Heart right ventricle (tissue), 16 donors: ENCODE data around the gene ACER3. TPM values are rescaled to one million over a fixed set of nuclear protein-coding genes. Genes with fewer than 3 reads are reported as not detected.
A peak's percentile ranks its signal among the peaks of the same experiment; 100 is the strongest.

Experiments
- ATAC-seq, 8 donors: fragments of 200-7000 bp; cut with Tn5 transposase; one replicate each; pipeline ENCODE4 v1.9.1; 2020; ENCODE audit warnings: mild to moderate bottlenecking in 8 of 8, moderate library complexity in 8 of 8, moderate number of reproducible peaks in 1 of 8
- DNase-seq, 2 donors: peaks; one replicate each; pipeline ENCODE4 v3.0.0-alpha.2; 2020
- H3K27ac ChIP-seq, 10 donors: fragments of 200-600 bp; sonication (generic) in 2 of 10; one replicate each; pipeline versions ENCODE4 v1.5.0 to v1.8.0; 2020 to 2022; ENCODE audit warnings: mild to moderate bottlenecking in 3 of 10
- H3K27me3 ChIP-seq, 7 donors: fragments of 200-600 bp; one replicate each; pipeline ENCODE4 v1.8.0; 2021 to 2022; ENCODE audit warnings: mild to moderate bottlenecking in 2 of 7
- H3K36me3 ChIP-seq, 9 donors: fragments of 200-600 bp; sonication (generic) in 1 of 9; one replicate each; pipeline versions ENCODE4 v1.5.0 to v1.8.0; 2020 to 2022; ENCODE audit warnings: mild to moderate bottlenecking in 2 of 9
- H3K4me1 ChIP-seq, 9 donors: fragments of 200-600 bp; sonication (generic) in 1 of 9; one replicate each; pipeline versions ENCODE4 v1.5.0 to v1.8.0; 2020 to 2022; ENCODE audit warnings: mild to moderate bottlenecking in 4 of 9
- H3K4me3 ChIP-seq, 10 donors: fragments of 200-600 bp; sonication (generic) in 2 of 10; one replicate each; pipeline versions ENCODE4 v1.5.0 to v1.8.0; 2020 to 2022; ENCODE audit warnings: mild to moderate bottlenecking in 7 of 10, moderate library complexity in 2 of 10
- H3K9me3 ChIP-seq, 11 donors: fragments of 200-600 bp in 10 of 11; sonication (generic) in 2 of 11; one replicate each; pipeline versions ENCODE4 v1.5.0 to v1.8.0; 2013 to 2022; ENCODE audit warnings: mild to moderate bottlenecking in 2 of 11, control low read depth in 1 of 11, moderate library complexity in 1 of 11
- CTCF ChIP-seq, 9 donors: fragments of 200-600 bp; sonication (generic) in 2 of 9; IDR thresholded peaks; one replicate each; pipeline versions ENCODE4 v1.5.0 to v1.8.0; 2021 to 2022; ENCODE audit warnings: antibody characterized with exemption in 9 of 9, mild to moderate bottlenecking in 5 of 9, moderate library complexity in 1 of 9
- WGBS, 2 donors: extraction: QIAGEN DNeasy Blood & Tissue Kit; methylation state at CpG; one replicate each; pipeline ENCODE4 v1.1.7; 2013; ENCODE audit warnings: inconsistent platforms in 1 of 2; 5-methylcytosine and 5-hydroxymethylcytosine counted together
- intact Hi-C, 10 donors: fragments of 100-400 bp; cut with DNase I; formaldehyde crosslinking; loops; one replicate each; pipeline versions ENCODE4 v1.11.1 to v1.14.2; 2022
- polyA plus RNA-seq, 2 donors: library from polyadenylated mRNA; stranded (reverse); fragments of 200-250 nt; gene quantifications; one replicate each; pipeline ENCODE4 v1.2.3, GENCODE V29; 2013
- total RNA-seq, 10 donors: library from RNA; stranded (reverse); fragmentation: NEBNext Ultra II Directional in 3 of 10; extraction: Animal tissue kit (Norgen Biotek cat#: 25700) in 3 of 10; gene quantifications; one replicate each; pipeline versions ENCODE4 v1.2.1 to v1.2.4, GENCODE V29; 2021 to 2023
- donor health status: Arrhythmogenic right ventricular cardiomyopathy.
- donor health status: ischemic (EF 13 %, LVEDD 7.1; RV severe dilation, severe dysfunction).
- donor health status: healthy with polysubstance abuse.
- donor health status: DM: no; HTN: yes; CAD: no.
- donor health status: DM: no; HTN: no; CAD: no.
- donor health status: ischemic (EF 25% LVEDD 6.9; RV normal size, moderate dysfunction).
- donor health status: ischemic (EF 25% LVEDD 5.7; RV mildly dilated, moderate dysfunction).
- donor health status: healthy.
- donor health status: DM: yes; HTN: yes; CAD: no.
- donor health status: Ischemic cardiomyopathy.
- donor health status: ischemic (EF 35%, LVEDD 5.7; RV mildly dilated, moderate dysfunction).
- donor health status: nonischemic (EF 11% LVEDD 7.7; RV severe dilation, severe dysfunction).
- donor health status: DM: yes; HTN: yes; CAD: no.
- donor health status: PGD.
- donor health status: ischemic (EF 29% LVEDD 5.4; RV normal size, mild dysfunction).
- donor health status: nonischemic (EF 23%, LVEDD 6.1; RV moderate dilation, normal function).

Gene ACER3
- total and polyA plus RNA-seq, 12 donors: 2.9 to 14.8 (median 9.6) TPM

- Histone ChIP-seq H3K27ac (peak overlapping the region in 4 of 10 donors; percentile 26 to 74 (median 54)), H3K27me3 (no peaks in the 10 kb centered on the region), H3K4me1 (peaks cover 6 to 46% (median 30%) of the 10 kb centered on the region in 9 donors), H3K4me3 (no peak overlapping the region), H3K36me3 (no peaks in the 10 kb centered on the region), H3K9me3 (no peaks in the 10 kb centered on the region)
- peak; percentile 24 to 44 for DNase-seq
- WGBS, 2 donors: 53 to 55% methylated on average over 3 of the region's 3 CpGs
- TF ChIP-seq CTCF (IDR thresholded peaks at IDR 0.05): peak; percentile 9 to 64 (median 32)
- peak in 6 of 8 donors; percentile 25 to 86 (median 67) for ATAC-seq
- intact Hi-C loops: loop anchor here in 1 of 10 donors (2.0 kb wide), 1 partner anchor 32 kb away; no protein-coding TSS in a partner anchor
These were observed 22.0 kb upstream of the ACER3 start for GRCh38 chr11:76838678-76839068.

- no peak for DNase-seq
- TF ChIP-seq CTCF (IDR thresholded peaks at IDR 0.05): no peak
- Histone ChIP-seq H3K36me3 (no peaks in the 10 kb centered on the region), H3K4me3 (no peak overlapping the region), H3K27me3 (no peaks in the 10 kb centered on the region), H3K27ac (no peak overlapping the region), H3K9me3 (no peaks in the 10 kb centered on the region), H3K4me1 (peaks cover 6 to 46% (median 30%) of the 10 kb centered on the region in 9 donors)
- ATAC-seq: no peak
- intact Hi-C loops: loop anchor here in 1 of 10 donors (2.0 kb wide), 1 partner anchor 33 kb away; no protein-coding TSS in a partner anchor
- 34 to 63% methylated on average over 1 of the region's 1 CpG for WGBS, 2 donors
These were observed 21.4 kb upstream of the ACER3 start for GRCh38 chr11:76839311-76839710.

- 81 to 85% methylated on average over 4 of the region's 4 CpGs for WGBS, 2 donors
- Histone ChIP-seq H3K36me3 (no peaks in the 10 kb centered on the region), H3K4me1 (peaks cover 0 to 24% (median 18%) of the 10 kb centered on the region in 9 donors), H3K4me3 (no peak overlapping the region), H3K27me3 (no peaks in the 10 kb centered on the region), H3K9me3 (no peaks in the 10 kb centered on the region), H3K27ac (no peak overlapping the region)
- DNase-seq: no peak
- intact Hi-C loops: no loop called here
- no peak for TF ChIP-seq CTCF (IDR thresholded peaks at IDR 0.05)
- no peak for ATAC-seq
These were observed 18.7 kb upstream of the ACER3 start for GRCh38 chr11:76841923-76842452.

GRCh38 chr11:76843907-76844306 is 16.8 kb upstream of the ACER3 start:
- Histone ChIP-seq H3K4me3 (no peak overlapping the region), H3K27me3 (no peaks in the 10 kb centered on the region), H3K27ac (no peak overlapping the region), H3K9me3 (no peaks in the 10 kb centered on the region), H3K36me3 (no peaks in the 10 kb centered on the region), H3K4me1 (peaks cover 0 to 13% (median 6%) of the 10 kb centered on the region in 9 donors)
- ATAC-seq (no peak), DNase-seq (no peak)
- TF ChIP-seq CTCF (IDR thresholded peaks at IDR 0.05): no peak
- WGBS, 2 donors: 96 to 97% methylated on average over 3 of the region's 3 CpGs
- intact Hi-C loops: no loop called here
